ENCODE results near the gene HNF1B.
"Not testable (repeated sequence)": the region's sequence is repeated elsewhere in the genome, so short reads cannot be mapped to it uniquely, and the experiment has no call there.

HNF1B gene

GRCh38 chr17:37700881-37701280 is 44.0 kb downstream of the HNF1B start:
- DNase-seq = no peak

- no peak for DNase-seq
Observed at GRCh38 chr17:37699285-37699973, 45.4 kb downstream of the HNF1B start.

- DNase-seq = no peak
Observed at GRCh38 chr17:37698911-37699255, 46.0 kb downstream of the HNF1B start.

GRCh38 chr17:37698132-37698910 is 46.5 kb downstream of the HNF1B start:
- DNase-seq = peak in 2 of 4 experiments; percentile 6 to 11

- no peak for DNase-seq
Observed at GRCh38 chr17:37697381-37697780, 47.5 kb downstream of the HNF1B start.

GRCh38 chr17:37696366-37696765 is 48.5 kb downstream of the HNF1B start:
- DNase-seq = no peak

- DNase-seq = no peak
Observed at GRCh38 chr17:37695726-37696125, 49.1 kb downstream of the HNF1B start.

- DNase-seq = no peak
Observed at GRCh38 chr17:37694734-37695133, 50.1 kb downstream of the HNF1B start.

GRCh38 chr17:37693328-37693727 is 51.5 kb downstream of the HNF1B start:
- DNase-seq = no peak

- no peak for DNase-seq
Observed at GRCh38 chr17:37691807-37692206, 53.1 kb downstream of the HNF1B start.

GRCh38 chr17:37689317-37689716 is 55.5 kb downstream of the HNF1B start:
- DNase-seq = no peak

- no peak for DNase-seq
Observed at GRCh38 chr17:37683454-37683984, 61.3 kb downstream of the HNF1B start.

- no peak for DNase-seq
Observed at GRCh38 chr17:37682007-37682406, 62.9 kb downstream of the HNF1B start.

- not testable (repeated sequence) for DNase-seq
Observed at GRCh38 chr17:37679995-37680394, 64.9 kb downstream of the HNF1B start.

- DNase-seq = no peak
Observed at GRCh38 chr17:37678036-37678435, 66.8 kb downstream of the HNF1B start.

- no peak for DNase-seq
Observed at GRCh38 chr17:37677021-37677420, 67.8 kb downstream of the HNF1B start.

- peak in 1 of 4 experiments; percentile 9 for DNase-seq
Observed at GRCh38 chr17:37676115-37676925, 68.5 kb downstream of the HNF1B start.

- DNase-seq = no peak
Observed at GRCh38 chr17:37674511-37674910, 70.3 kb downstream of the HNF1B start.

- DNase-seq = no peak
Observed at GRCh38 chr17:37673386-37673785, 71.5 kb downstream of the HNF1B start.

GRCh38 chr17:37672548-37673078 is 72.2 kb downstream of the HNF1B start:
- DNase-seq = no peak

- DNase-seq = no peak
Observed at GRCh38 chr17:37671824-37672547, 72.9 kb downstream of the HNF1B start.

Data from suppressor macrophage (primary cell).